Hepatocyte (in vitro differentiated cells): ENCODE measurements around the gene WNT3A.

Source experiments
- EZH2 ChIP-seq: fragments of 200-600 bp; sonication (generic); IDR thresholded peaks from 2 replicates; pipeline ENCODE4 v1.6.1; 2016; ENCODE audit warnings: antibody characterized with exemption, mild to moderate bottlenecking, borderline replicate concordance
- EZH2phosphoT487 ChIP-seq: fragments of 200-600 bp; sonication (generic); IDR thresholded peaks from one replicate; pipeline ENCODE4 v1.6.1; 2018; ENCODE audit warnings: antibody characterized with exemption, mild to moderate bottlenecking, low read depth, moderate library complexity; ENCODE audit not compliant: unreplicated experiment, severe bottlenecking
- TF ChIP-seq, protein P1 (sequence below): fragments of 200-600 bp; sonication (generic); IDR thresholded peaks from 2 replicates; pipeline ENCODE4 v1.5.1; 2016; ENCODE audit warnings: antibody characterized with exemption, mild to moderate bottlenecking; ENCODE audit not compliant: poor library complexity

DNA sequence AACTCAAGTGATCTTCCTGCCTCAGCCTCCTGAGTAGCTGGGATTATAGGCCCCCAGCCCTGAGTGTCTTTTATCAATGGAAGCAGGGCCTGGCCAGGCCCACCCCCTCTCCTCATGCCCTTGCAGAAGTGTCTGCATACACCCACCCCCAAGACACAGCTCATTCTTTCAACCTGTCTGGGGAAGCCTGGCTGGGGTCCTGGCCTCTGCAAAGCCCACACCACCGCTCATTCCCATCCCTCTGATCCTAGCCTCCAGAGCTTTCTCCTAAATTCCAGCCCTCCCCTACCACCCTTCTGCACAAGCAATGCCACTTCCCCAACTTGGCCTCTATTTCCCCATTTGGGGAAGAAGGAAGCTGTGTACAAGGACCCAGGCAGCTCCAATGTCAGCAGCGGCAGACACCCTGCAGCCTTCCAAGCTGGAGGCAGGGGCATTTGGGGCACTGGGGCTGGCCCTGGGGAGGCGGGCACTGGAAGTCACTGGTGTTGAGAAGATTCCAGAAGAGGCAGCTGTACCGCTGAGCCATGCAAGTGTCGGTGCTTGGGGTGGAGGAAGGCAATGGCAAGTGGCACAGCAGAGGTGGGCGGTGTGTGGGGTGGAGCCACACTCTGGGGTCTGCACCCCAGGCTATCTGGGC is 42.0 kb downstream of the WNT3A start:
- TF ChIP-seq, protein P1, sequence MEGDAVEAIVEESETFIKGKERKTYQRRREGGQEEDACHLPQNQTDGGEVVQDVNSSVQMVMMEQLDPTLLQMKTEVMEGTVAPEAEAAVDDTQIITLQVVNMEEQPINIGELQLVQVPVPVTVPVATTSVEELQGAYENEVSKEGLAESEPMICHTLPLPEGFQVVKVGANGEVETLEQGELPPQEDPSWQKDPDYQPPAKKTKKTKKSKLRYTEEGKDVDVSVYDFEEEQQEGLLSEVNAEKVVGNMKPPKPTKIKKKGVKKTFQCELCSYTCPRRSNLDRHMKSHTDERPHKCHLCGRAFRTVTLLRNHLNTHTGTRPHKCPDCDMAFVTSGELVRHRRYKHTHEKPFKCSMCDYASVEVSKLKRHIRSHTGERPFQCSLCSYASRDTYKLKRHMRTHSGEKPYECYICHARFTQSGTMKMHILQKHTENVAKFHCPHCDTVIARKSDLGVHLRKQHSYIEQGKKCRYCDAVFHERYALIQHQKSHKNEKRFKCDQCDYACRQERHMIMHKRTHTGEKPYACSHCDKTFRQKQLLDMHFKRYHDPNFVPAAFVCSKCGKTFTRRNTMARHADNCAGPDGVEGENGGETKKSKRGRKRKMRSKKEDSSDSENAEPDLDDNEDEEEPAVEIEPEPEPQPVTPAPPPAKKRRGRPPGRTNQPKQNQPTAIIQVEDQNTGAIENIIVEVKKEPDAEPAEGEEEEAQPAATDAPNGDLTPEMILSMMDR = no peak
- no peak for TF ChIP-seq EZH2
- no peak for TF ChIP-seq EZH2phosphoT487
